Bronchial epithelial cell (primary cell): ENCODE data around the gene FNDC3A. TPM values are rescaled to one million over a fixed set of nuclear protein-coding genes. Genes with fewer than 3 reads are reported as not detected.
A peak's percentile ranks its signal among the peaks of the same experiment; 100 is the strongest.
"Not testable (repeated sequence)": the region's sequence is repeated elsewhere in the genome, so short reads cannot be mapped to it uniquely, and the experiment has no call there.

ENCODE experiments used
- DNase-seq: peaks from one replicate; pipeline ENCODE4 v3.0.0-alpha.2; 2010; ENCODE audit warnings: low read depth
- FAIRE-seq: peaks from 2 replicates; lab custom pipeline; 2011; peaks lifted over from hg19 to GRCh38; lab: Jason Lieb, UNC
- H3K27me3 ChIP-seq: 2 replicates; pipeline ENCODE4 v1.5.1; 2011; ENCODE audit warnings: low read length; ENCODE audit not compliant: control insufficient read depth, insufficient read depth
- H3K36me3 ChIP-seq: 2 replicates; pipeline ENCODE4 v1.5.1; 2011; ENCODE audit warnings: low read length; ENCODE audit not compliant: control insufficient read depth, insufficient read depth
- H3K4me3 ChIP-seq: 2 replicates; pipeline ENCODE4 v1.5.1; 2011; ENCODE audit warnings: mild to moderate bottlenecking, low read depth, low read length, control low read depth
- CTCF ChIP-seq: IDR thresholded peaks from 2 replicates; pipeline ENCODE4 v1.5.1; 2011; ENCODE audit warnings: mild to moderate bottlenecking, moderate library complexity, low read length, control low read depth, inconsistent platforms; ENCODE audit not compliant: insufficient read depth, severe bottlenecking
- total RNA-seq: library from RNA; depleted of rRNA; stranded (reverse); fragments of >200 nt; gene quantifications from 2 replicates; pipeline ENCODE4 v1.2.1, GENCODE V29; 2014

FNDC3A gene
- total RNA-seq, 1 donor from 2014 or later: 24.0 TPM

GRCh38 chr13:48985756-48986155 lies 10.0 kb downstream of the FNDC3A start:
- TF ChIP-seq CTCF: no peak
- FAIRE-seq: no peak
- no peak overlapping the region for H3K4me3 ChIP-seq
- H3K27me3 ChIP-seq: no peaks in the 10 kb centered on the region
- DNase-seq: no peak
- H3K36me3 ChIP-seq: no peaks in the 10 kb centered on the region

DNA sequence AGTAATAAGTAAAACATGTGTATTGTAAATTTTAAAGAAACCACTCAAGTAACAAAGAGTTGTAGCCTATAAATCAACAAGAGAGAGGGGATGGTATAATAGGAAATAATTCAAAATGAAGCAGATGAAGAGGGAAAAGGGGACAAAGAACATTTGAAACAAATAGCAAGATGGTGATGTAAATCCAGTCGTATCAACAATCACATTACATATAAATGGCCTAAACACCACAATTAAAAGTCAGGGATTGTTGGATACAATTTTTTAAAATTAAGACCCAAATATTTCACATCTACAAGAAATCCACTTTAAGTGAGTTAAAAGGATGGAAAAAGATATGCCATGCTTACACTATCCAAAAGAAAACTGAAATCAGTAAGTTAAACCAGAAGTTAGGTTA lies 15.2 kb downstream of the FNDC3A start:
- no peak for DNase-seq
- Histone ChIP-seq H3K4me3 (no peak overlapping the region), H3K27me3 (no peaks in the 10 kb centered on the region), H3K36me3 (no peaks in the 10 kb centered on the region)
- TF ChIP-seq CTCF: no peak
- no peak for FAIRE-seq

- DNase-seq: no peak
- no peak for TF ChIP-seq CTCF
- Histone ChIP-seq H3K36me3 (no peaks in the 10 kb centered on the region), H3K27me3 (no peaks in the 10 kb centered on the region), H3K4me3 (no peak overlapping the region)
- no peak for FAIRE-seq
Measured at GRCh38 chr13:48993150-48993549, 17.4 kb downstream of the FNDC3A start.

GRCh38 chr13:48994706-48995105 lies 19.0 kb downstream of the FNDC3A start:
- peak; percentile 69 for DNase-seq
- no peaks in the 10 kb centered on the region for H3K27me3 ChIP-seq
- no peaks in the 10 kb centered on the region for H3K36me3 ChIP-seq
- no peak for FAIRE-seq
- no peak for TF ChIP-seq CTCF
- H3K4me3 ChIP-seq: no peak overlapping the region

- FAIRE-seq: no peak
- TF ChIP-seq CTCF: no peak
- Histone ChIP-seq H3K36me3 (no peaks in the 10 kb centered on the region), H3K4me3 (no peak overlapping the region), H3K27me3 (no peaks in the 10 kb centered on the region)
- no peak for DNase-seq
Measured at GRCh38 chr13:48998641-48999292, 23.1 kb downstream of the FNDC3A start.

GRCh38 chr13:49000247-49000646 lies 24.5 kb downstream of the FNDC3A start:
- no peak for TF ChIP-seq CTCF
- H3K27me3 ChIP-seq: no peaks in the 10 kb centered on the region
- H3K36me3 ChIP-seq: no peaks in the 10 kb centered on the region
- H3K4me3 ChIP-seq: no peak overlapping the region
- DNase-seq (no peak), FAIRE-seq (no peak)

DNA sequence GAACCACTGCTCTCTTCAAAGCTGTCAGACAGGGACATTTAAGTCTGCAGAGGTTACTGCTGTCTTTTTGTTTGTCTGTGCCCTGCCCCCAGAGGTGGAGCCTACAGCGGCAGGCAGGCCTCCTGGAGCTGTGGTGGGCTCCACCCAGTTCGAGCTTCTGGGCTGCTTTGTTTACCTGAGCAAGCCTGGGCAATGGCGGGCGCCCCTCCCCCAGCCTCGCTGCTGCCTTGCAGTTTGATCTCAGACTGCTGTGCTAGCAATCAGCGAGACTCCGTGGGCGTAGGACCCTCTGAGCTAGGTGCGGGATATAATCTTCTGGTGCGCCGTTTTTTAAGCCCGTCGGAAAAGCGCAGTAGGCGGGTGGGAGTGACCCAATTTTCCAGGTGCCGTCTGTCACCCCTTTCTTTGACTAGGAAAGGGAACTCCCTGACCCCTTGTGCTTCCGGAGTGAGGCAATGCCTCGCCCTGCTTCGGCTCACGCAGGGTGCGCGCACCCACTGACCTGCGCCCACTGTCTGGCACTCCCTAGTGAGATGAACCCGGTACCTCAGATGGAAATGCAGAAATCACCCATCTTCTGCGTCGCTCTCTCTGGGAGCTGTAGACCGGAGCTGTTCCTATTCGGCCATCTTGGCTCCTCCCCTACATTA lies 43.4 kb downstream of the FNDC3A start:
- not testable (repeated sequence) for H3K36me3 ChIP-seq, H3K27me3 ChIP-seq, FAIRE-seq, DNase-seq, H3K4me3 ChIP-seq
